Activated CD4-positive, alpha-beta T cell treated with anti-CD3 and anti-CD28 coated beads for 24 hours (primary cell): ENCODE measurements around the gene ZNF516.

Source experiments
- DNase-seq, 2 donors: peaks; one replicate each; pipeline ENCODE4 v3.0.0-alpha.2; 2020; ENCODE audit warnings: low read depth in 2 of 2

Gene ZNF516

DNA sequence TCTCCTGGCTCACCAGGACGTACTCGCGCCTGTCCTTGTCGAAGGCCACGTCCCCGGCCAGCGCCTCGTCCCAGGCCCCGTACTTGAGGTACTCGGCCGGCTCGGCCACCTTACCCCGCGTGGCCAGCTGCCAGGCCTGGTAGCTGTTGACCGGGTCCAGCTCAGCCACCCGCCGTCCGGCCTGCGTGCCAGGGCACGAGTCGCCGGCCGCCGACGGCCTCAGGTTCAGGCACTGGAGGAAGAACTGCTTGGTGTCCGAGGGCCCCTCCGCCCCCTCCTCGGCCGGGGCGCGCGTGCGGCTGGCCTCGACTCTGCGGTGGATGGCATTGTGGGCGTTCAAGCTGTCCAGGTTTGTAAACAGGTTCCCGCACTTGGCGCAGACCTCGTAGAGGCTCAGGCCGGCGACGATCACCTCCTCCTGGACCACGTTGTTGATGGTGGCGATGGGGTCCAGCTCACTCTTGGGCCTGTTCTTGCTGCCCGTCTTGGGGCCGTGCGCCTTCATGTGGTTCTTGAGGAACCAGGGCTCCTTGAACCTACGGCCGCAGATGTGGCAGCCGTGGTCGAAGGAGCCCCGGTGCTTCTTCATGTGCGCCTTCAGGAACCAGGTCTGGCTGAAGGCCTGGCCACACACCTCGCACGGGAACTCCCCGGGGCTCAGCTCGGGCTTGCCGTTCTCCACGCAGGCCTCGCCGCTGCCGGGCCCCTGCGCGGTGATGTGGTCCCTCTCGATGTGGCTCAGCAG, 53.2 kb downstream of the ZNF516 start:
- no peak for DNase-seq

DNA sequence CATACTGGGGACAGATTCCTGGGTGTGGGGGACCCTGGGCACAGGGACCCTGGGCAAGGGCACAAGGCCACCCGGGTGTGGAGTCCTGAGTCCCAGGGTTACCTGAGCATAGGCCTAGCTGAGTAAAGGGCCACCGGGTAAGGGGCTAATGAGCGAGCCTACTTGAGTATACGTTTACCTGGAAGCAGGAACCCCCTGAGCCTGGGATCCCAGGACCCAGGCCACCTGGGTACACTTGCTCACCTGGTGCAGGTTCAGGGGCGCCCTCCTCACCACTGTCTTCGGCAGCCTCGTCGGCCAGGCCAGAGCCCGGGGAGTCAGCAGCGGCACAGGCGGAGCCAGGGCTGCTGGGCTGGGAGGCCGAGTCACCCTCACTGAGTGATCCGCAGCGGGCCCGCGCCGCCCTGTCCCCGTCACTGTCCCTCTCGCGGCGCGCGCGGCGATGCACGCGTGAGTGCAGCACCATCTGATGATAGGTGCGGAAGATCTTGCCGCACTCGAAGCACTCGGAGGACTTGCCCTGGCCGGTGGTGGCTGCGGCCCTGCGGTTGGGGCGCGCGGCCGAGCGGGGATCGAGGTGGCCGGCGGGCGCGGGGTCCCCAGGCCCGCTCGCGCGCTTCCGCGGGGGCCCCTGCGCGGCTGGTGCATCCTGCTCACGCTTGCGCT, 53.9 kb downstream of the ZNF516 start:
- DNase-seq: no peak

DNA sequence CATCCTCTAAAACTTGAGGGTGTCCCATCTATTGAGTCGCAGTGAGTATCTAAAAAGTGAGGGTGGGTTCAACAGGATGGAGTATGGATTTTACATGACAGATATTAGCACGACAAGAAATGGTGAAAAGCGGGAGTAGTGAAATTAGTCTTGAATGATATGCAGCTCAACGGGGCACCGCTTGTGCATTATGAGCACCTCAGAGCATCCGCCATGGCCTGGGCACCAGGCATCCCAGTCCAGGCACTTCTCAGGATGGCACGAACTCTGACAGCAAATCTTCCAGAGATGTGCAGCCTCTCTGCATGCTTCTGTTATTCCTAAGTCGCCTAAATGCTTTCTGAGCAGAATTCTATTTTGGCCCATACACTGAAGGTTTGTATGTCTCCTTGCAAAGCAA, 57.1 kb downstream of the ZNF516 start:
- DNase-seq: no peak

DNA sequence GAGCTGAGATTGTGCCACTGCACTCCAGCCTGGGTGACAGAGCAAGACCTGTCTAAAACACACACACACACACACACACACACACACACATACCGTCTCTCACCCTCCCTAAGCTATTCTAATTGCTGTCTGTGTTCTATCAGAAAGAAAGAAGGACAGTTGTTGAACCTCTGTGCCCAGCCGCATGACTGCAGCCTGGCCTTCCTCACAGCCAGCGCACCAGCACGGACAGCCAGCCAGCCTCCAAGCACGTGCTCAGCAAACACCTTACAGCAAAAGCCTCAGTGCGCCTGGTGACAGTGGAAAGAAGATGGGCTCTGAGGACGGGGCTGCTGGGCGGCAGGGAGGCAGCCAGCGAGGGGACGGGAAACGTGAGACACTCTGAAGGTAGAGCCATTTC, 58.0 kb downstream of the ZNF516 start:
- DNase-seq: no peak

DNA sequence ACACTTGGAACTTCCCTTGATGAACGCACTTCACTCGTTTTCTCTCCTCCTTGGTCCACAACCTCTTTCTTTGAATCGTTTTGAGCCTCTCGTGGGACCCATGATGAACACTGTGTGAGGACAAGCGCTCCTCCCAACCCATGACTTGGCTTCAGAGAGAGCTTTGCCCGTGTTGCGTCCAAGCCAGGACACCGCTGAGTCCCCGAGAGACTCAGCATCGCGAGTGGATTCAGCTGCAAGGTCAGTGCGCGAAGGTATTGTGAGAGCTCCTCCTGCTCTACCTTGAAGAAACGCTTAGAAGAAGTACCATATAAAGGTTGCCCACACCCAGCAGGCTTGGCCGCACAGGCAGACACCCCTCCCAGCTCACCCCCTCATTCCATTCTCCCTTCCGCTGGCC, 58.7 kb downstream of the ZNF516 start:
- no peak for DNase-seq

DNA sequence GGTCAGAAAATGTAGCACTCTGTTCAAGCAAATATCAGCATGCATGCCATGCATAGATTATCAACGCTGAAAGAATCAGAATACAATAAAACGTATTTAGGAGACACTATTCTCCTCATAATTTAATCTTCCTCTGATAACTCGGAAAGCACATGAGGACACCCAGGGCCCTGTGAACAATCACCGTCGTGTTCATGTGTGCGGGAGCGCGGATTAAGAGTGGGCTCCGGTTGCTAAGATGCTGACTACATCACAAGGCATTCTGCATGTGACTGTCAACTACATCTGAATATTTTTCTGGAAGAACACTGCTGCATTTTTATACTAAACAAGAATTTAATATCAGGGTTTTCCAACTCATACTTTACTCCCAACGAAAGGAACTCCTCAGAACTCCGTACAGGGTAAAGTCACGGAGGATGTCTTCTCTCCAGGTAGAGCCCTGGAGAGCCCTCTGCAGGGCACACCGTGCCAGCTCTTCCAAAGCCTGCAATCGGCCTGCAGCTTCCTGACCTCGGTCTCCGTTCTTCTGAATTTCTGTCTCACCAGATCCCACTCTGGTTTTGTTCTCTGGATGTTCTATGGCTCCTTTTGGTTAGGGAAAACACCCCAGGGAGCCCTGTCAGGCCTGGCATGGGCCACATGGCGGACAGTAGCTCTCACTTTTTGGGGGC, 59.6 kb downstream of the ZNF516 start:
- no peak for DNase-seq

DNA sequence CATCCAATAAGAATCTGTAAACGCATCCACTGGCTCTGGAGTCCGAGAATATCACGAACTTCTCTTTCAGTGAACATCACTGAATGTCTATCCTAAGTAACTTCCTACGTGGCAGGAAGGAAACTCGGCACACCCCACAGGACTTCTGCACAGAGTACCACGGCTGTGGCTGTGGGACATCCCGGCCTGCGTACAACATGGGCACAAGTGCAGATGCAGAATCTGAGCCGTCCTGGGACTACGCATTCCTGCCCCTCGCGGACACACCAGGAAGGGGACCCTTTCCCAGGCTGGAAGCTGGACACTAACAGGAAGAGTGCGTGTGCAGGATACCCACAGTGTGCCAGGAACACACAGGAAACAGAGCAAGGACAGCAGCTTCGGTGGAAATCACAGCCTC, 60.6 kb downstream of the ZNF516 start:
- DNase-seq: no peak

DNA sequence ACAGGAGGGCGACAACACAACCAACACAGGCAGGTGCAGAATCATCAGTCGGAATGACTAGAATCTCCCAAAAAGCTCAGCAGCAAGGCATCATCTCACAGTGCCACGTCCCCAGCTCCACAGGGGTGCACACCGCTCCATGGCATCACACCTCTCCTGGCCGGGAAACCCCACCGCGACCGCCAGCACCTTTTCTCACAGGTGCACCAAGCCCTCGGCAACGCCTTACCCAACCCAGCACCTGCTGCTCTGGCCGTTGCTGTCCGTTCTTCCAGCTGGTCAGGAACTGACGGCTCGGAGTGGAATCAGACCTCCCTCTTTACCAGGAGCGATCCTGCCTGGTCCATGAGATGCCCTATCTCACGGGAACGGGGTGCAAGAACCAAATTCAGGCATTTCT, 61.3 kb downstream of the ZNF516 start:
- no peak for DNase-seq

DNA sequence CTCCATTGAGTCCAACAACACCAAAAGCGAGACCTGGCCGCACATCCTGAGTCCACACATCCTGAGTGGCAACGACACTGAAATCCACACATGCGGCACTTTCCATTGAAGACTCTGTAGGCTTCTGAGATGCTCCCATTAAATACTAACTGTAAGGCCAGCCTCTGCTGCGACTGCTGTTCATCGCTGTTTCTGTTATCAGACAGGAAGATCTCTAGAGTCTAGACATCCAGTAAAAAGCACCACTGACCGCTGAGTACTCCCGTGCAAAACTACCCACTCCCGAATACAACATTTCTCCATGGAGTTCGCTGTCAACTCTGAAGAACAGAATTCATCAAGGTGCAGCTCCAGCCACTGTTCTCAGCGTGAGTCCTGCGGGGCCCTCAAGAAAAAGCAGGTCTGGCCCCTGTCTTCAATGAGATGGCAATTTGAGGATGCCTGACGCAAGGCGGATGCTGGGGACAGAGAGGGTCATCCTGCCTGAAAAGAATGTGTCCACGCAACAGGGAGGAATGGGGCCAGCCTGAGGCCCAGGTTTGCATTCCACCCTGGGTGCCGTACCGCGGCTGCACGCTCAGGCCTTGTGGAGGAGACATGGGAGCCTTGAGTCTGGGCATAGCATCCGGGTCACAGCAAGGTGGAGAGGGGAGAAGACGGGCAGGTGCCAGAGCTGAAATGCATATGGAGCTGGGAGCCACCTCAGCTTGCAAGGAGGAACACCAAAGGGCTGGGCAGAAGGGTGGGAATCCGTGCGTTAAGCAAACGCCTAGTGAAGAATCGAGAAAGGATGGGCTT, 61.9 kb downstream of the ZNF516 start:
- DNase-seq: no peak

DNA sequence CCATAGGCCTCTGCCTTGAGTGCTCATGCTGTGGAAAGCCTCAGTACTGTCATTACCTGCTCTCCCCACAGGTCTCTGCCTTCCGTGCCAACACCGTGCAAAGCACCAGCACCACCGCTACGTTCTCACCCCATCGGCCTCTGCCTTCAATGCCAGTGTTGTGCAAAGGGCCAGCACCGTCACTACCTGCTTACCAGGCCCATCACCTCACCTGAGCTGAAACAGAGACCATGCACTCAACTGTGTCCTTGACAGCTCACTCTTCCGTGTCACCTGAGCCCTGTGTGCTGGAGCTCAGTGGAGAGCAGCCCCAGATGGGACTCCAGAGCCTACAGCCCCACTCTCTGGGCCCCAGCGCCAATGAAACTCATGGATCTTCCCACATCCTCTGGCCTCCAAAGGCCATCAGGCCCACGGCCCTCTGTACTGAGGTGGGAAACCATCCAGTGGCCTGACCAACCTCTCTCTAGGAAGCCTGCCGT, 62.7 kb downstream of the ZNF516 start:
- DNase-seq: no peak

DNA sequence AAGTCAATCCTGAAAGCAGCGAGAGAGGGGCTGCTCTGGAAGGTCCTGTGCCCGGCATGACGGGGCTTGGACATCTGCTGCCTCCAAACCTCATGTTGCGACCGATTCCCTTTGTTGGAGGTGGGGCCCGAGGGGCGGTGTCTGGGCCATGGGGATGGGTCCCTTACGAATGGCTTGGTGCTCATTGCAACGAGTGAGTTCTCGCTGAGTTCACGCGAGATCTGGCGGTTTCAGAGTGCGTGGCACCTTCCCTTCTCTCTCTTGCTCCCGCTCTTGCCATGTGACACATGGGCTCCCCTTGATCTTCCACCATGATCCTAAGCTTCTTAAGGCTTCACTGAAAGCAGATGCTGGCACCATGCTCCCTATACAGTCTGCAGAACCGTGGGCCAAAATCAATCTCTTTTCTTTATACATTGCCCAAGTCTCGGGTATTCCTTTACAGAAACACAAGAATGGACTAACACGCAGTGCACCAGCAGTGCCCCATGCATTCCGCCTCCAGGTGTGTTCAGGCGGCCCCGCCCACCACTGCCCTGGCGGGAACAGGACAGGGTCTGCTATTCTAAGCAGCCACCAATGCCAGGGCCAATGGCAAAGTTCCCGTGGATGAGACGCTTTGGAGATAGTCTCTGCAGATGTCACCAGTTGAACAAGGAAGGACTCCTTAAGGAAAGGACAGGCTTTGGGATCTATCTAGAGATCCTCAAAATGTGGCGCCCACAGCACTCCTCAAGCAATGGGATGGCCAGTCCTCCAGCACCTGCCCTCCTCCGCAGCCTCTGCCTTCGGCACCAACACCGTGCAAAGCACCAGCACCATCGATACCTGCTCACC, 63.4 kb downstream of the ZNF516 start:
- no peak for DNase-seq

DNA sequence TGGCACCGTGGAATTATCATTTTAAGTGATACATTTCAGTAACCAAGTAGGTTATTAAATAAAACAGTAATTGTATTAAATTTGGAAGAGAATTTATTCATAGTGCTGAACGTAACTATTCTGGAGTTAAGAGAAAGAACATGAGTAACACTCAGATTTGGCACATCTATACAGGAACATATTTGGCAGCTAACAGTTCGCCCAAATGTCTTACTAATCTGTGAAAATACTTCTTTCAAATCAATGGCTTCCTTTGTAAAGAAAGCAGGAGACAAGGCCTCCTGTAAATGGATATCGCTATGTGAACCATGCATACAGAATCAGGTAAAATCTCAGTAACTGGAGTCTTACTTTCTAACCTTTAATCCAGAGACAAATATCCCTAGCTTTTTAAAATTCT, 64.4 kb downstream of the ZNF516 start:
- no peak for DNase-seq

DNA sequence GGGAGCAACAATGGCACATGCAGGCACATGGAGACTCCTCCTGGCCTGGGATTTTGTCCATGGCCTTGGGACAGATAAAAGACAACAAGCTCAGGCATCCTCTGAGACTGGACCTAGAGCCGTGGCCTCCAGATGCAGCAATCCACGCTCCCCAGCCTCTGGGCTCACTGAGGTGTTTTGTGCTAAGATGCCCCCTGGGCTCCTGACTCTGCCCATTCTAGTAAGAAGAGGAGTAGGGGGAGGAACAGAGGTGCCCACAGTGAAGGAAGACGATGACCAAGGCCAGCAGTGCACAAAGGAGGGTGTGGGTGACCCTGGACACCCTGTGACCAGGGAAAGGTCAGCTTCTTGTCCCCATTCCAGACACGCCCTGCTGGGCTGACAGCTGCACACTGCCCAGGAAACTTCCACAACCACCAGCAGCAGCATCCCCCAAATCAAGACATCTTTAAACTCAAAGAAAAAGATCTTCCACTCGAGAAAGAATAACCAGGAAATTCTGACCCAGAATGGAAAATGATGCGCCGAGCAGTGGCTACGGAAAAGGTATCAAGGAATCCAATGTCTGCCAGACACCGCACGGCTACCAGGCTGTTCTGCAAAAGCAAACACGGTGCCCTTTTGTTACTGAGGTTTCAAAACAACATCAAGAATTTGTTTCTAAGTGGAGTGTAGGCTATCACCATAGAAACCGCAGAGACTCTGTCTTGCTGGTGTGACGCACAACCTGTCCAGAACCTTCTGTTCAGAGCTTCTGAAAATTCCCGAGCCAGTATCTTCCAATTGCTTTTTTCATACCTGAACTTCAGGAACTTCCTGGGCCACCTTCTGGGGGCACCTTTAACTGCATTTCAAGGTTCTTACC, 65.5 kb downstream of the ZNF516 start:
- DNase-seq: no peak

DNA sequence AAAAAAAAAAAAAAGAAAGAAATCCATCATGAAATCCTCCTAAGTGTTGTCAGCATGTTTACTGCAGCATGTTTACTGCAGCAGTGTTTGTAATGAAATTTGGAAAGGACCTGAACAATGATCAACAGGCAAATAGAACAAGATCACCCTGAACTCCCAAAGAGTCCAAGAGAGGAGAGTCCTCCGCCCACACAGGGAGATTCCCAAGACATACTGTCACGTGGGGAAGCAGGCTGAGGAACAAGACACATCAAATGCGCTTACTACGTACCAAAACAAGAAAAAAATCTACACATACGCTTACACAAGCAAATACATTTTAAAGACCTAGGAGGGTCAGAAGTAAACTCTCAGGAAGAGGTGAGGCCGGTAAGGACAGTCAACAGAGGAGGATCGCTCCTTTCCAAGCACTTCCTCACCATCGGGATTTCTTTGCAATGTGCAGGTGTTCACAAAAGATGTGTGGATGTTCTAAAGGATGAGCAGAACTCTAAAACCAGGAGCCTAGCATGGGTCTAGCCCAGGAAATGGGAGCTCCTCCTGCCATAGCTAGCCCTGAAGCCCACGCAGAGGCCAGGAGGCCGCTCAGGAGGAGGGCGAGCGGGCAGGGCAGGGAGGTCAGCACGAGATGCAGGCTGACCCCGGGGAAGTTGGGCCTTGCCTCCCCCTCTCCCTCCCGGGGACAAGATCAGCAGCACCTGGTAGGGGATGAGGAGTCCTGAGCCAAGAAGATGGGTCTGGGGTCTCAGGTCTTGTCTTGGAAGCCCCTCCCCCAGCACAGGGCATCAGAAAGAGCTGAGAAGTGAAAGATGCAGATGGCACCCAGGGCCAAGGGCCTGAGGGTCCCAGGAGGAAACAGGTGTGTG, 66.4 kb downstream of the ZNF516 start:
- DNase-seq: no peak

DNA sequence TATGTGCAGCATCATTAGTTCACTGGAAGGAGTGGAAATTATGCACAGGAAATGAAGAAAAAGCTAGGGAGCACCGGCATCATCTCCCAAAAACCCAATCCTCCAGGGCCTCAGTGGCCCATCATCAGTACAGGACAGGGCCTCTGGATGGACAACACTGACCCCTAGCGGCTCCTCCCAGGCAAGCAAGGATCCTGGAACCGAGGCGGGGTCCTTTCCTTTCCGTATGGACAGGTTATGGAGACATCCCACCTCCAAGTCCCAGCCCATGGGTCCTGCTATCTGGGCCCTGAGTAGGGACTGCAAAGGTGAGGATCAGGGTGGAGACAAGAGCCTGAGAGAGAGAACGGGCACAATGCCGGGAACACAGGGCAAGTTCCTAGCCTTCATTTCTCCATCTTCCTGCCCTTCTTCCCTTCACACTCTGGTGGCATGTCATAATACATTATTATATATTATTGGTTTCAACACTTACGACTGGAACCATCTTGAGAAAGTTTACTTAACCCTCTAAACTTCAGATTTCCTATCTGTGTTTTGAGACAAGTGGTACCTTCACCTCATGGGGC, 68.2 kb downstream of the ZNF516 start:
- no peak for DNase-seq

DNA sequence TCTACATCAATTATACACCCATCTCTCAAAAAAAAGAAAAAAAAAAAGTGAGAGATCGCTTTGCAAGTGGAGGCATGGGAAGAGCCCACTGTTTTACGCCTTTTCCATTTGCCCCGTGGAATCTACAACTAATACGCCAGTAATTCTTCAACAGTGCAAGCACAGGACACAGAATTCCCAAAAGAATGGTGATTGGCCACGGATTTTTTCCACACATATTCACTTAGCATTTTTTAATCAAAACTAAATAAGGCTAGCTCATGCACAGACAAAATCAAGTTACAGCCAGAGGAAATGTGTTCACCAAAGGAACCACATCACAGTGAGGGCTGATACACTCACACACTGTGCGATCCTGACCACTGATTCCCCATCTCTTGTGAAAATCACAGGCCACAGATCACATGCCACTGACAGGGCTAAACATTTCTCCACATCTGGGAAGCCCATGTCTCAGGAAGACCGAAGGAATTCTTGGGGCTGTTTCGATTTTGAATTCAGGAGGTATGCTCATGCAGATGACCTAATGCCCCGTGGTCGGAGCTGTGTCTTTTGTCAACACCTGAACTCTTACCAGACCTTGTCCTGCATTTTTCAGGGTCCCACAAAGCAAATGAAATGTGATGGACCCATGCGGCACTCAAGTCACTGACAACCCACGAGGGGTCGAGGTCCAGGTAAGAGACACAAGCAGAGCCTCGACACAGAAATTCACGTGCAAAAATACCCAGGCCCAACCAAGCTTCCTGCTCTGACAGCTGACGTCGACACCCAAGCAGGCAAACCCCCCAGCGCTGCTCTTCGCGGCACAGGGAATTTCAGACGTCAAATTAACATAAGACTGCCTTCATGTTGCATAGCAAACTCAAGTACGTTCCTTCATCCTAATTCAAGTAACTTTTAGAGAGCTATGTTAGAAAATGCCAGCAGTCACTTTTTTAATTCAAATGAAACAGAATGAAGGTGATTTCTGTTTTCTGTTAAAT, 69.6 kb downstream of the ZNF516 start:
- no peak for DNase-seq

DNA sequence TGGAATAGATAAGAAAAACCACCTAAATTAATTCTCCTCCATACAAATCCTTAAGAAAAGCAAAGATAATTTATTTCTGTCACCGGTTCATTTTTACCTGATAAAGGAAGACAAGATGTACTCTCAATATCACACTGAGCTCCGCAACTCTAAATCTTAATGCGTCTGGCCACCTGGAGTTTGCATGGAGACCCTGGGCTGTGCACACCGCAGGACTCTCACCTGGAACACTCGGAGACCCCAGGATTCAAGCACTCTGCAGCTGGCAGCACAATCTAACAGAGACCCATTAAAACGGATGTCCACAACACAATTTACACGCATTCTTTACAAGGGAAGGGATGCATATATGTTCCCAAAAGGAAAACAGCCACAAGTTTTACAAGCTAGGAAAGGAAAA, 72.2 kb downstream of the ZNF516 start:
- no peak for DNase-seq

DNA sequence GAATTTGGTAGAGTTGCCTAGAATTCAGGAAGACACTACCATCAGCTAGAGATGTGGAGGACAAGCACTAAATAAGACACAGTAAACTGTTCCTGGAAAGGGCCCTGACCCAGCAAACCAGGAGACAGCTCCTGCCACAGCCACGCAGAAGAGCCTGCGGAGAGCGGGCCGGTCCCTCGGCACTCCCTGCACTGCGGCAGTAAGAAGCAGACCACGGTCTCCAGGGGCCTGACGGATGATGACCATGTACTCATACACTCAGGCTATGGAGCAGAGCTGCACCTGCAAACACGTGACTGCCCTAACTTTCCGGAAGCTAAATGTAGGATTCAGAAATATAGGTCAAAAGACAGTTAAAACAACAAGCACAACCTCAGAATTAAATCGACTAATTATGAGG, 72.9 kb downstream of the ZNF516 start:
- no peak for DNase-seq
